Measurements from ENCODE around the gene CYLD. TPM values are rescaled to one million over a fixed set of nuclear protein-coding genes. Genes with fewer than 3 reads are reported as not detected.

CYLD gene
- total RNA-seq, 1 experiment from 2014 or later, result 11.9 TPM

- Histone ChIP-seq H3K9me3 (ENCODE audit: control insufficient read depth in 1 of 2, insufficient read depth in 1 of 2, low read depth in 1 of 2, low read length in 2 of 2) (no peaks in the 10 kb centered on the region), H2AFZ (ENCODE audit: low read depth, low read length, poor library complexity, severe bottlenecking) (no peak overlapping the region), H3K36me3 (ENCODE audit: control insufficient read depth in 1 of 2, insufficient read depth in 2 of 2, low read length in 2 of 2) (no peaks in the 10 kb centered on the region), H3K4me1 (ENCODE audit: control insufficient read depth in 1 of 2, insufficient read depth in 2 of 2, low read length in 2 of 2) (no peaks in the 10 kb centered on the region), H3K4me3 (replicated peaks in 1 of 2; ENCODE audit: low read depth in 1 of 2, low read length in 2 of 2) (no peak overlapping the region), H4K20me1 (ENCODE audit: insufficient read depth) (no peaks in the 10 kb centered on the region), H3K27me3 (ENCODE audit: insufficient read depth, low read length) (no peaks in the 10 kb centered on the region), H3K27ac (ENCODE audit: low read depth, low read length) (no peak overlapping the region), H3K79me2 (ENCODE audit: insufficient read depth, low read length) (no peaks in the 10 kb centered on the region), H3K9ac (ENCODE audit: low read length) (no peak overlapping the region), H3K9me2 (ENCODE audit: insufficient read depth) (no peaks in the 10 kb centered on the region), H3K4me2 (ENCODE audit: low read length) (no peak overlapping the region)
- DNase-seq (ENCODE audit: low read depth, low spot score), result no peak
- ATAC-seq, result no peak
- intact Hi-C loops (cut with micrococcal nuclease), result no loop called here
- ChIA-PET POLR2A (no interaction called here), RAD21 (ENCODE audit: low non-redundant PET in 1 of 2, low total read pairs in 2 of 2, uncharacterized antibody in 2 of 2, unreplicated experiment in 2 of 2) (no interaction called here), CTCF (no interaction called here)
- TF ChIP-seq FOSL1 (IDR thresholded peaks at IDR 0.05; ENCODE audit: low read depth) (no peak), ELF1 (IDR thresholded peaks at IDR 0.05; ENCODE audit: borderline replicate concordance, low read depth) (no peak), EZH2phosphoT487 (IDR thresholded peaks at IDR 0.05; ENCODE audit: borderline replicate concordance) (no peak), ZFX (IDR thresholded peaks at IDR 0.05) (no peak), SRF (IDR thresholded peaks at IDR 0.05; ENCODE audit: low read depth) (no peak), POLR2A (IDR thresholded peaks at IDR 0.05; ENCODE audit: borderline replicate concordance, extremely low read depth, insufficient read depth, insufficient read length) (no peak), JUND (IDR thresholded peaks at IDR 0.05) (no peak), CTCF (IDR thresholded peaks at IDR 0.05 in 2 of 3, conservative IDR thresholded peaks at IDR 0.05 in 1 of 3; ENCODE audit: borderline replicate concordance in 1 of 3, insufficient read depth in 1 of 3, low read depth in 2 of 3, low read length in 2 of 3) (no peak)
- no TSS peak for BruUV-seq (replicated peaks)
These were observed 33.1 kb downstream of the CYLD start for GRCh38 chr16:50774960-50775359.

- H3K27ac ChIP-seq (ENCODE audit: low read depth, low read length), result no peak overlapping the region
- H3K79me2 ChIP-seq (ENCODE audit: insufficient read depth, low read length), result no peaks in the 10 kb centered on the region
- H3K4me2 ChIP-seq (ENCODE audit: low read length), result no peak overlapping the region
- H3K9me3 ChIP-seq (ENCODE audit: control insufficient read depth in 1 of 2, insufficient read depth in 1 of 2, low read depth in 1 of 2, low read length in 2 of 2), result no peaks in the 10 kb centered on the region
- no peak overlapping the region for H3K9ac ChIP-seq (ENCODE audit: low read length)
- no peak overlapping the region for H3K4me3 ChIP-seq (replicated peaks in 1 of 2; ENCODE audit: low read depth in 1 of 2, low read length in 2 of 2)
- intact Hi-C loops (cut with micrococcal nuclease), result no loop called here
- DNase-seq (ENCODE audit: low read depth, low spot score), result no peak
- RAD21 ChIA-PET (ENCODE audit: low non-redundant PET in 1 of 2, low total read pairs in 2 of 2, uncharacterized antibody in 2 of 2, unreplicated experiment in 2 of 2), result no interaction called here
- no peaks in the 10 kb centered on the region for H3K27me3 ChIP-seq (ENCODE audit: insufficient read depth, low read length)
- no TSS peak for BruUV-seq (replicated peaks)
- H3K36me3 ChIP-seq (ENCODE audit: control insufficient read depth in 1 of 2, insufficient read depth in 2 of 2, low read length in 2 of 2), result no peaks in the 10 kb centered on the region
- POLR2A ChIA-PET, result no interaction called here
- H4K20me1 ChIP-seq (ENCODE audit: insufficient read depth), result no peaks in the 10 kb centered on the region
- no peak overlapping the region for H2AFZ ChIP-seq (ENCODE audit: low read depth, low read length, poor library complexity, severe bottlenecking)
- no peak for ATAC-seq
- CTCF ChIA-PET, result interaction anchor here (1.0 to 3.0 kb wide), 2 partner anchors 13 to 30 kb away, joined by 3 to 14 read pairs; no protein-coding TSS in a partner anchor
- H3K9me2 ChIP-seq (ENCODE audit: insufficient read depth), result no peaks in the 10 kb centered on the region
- H3K4me1 ChIP-seq (ENCODE audit: control insufficient read depth in 1 of 2, insufficient read depth in 2 of 2, low read length in 2 of 2), result no peaks in the 10 kb centered on the region
- TF ChIP-seq RAD21 (IDR thresholded peaks at IDR 0.05; ENCODE audit: low read depth), result no peak
- TF ChIP-seq POLR2AphosphoS5 (IDR thresholded peaks at IDR 0.05; ENCODE audit: low read depth, low read length), result no peak
- TF ChIP-seq ZNF274 (IDR thresholded peaks at IDR 0.05; ENCODE audit: low read depth, low read length), result no peak
- no peak for TF ChIP-seq POLR2A (IDR thresholded peaks at IDR 0.05; ENCODE audit: borderline replicate concordance, extremely low read depth, insufficient read depth, insufficient read length)
- TF ChIP-seq ATF3 (IDR thresholded peaks at IDR 0.05), result no peak
- TF ChIP-seq TCF7L2 (IDR thresholded peaks at IDR 0.05; ENCODE audit: borderline replicate concordance, extremely low read depth, insufficient read depth, insufficient read length), result no peak
- no peak for TF ChIP-seq FOSL1 (IDR thresholded peaks at IDR 0.05; ENCODE audit: low read depth)
- no peak for TF ChIP-seq REST (IDR thresholded peaks at IDR 0.05; ENCODE audit: low read depth)
- no peak for TF ChIP-seq CBX3 (IDR thresholded peaks at IDR 0.05; ENCODE audit: low read depth)
- no peak for TF ChIP-seq EZH2 (IDR thresholded peaks at IDR 0.05)
These were observed 34.2 kb downstream of the CYLD start for GRCh38 chr16:50776037-50776436.
